Measurements from ENCODE around the gene MYORG. TPM values are rescaled to one million over a fixed set of nuclear protein-coding genes. Genes with fewer than 3 reads are reported as not detected.

The MYORG gene
- total and polyA plus RNA-seq, 9 of the 15 experiments (the other 6 are each of a cell fraction or from before 2014, with no cell fraction given) = 0.06 to 0.82 (median 0.18) TPM

GRCh38 chr9:34380511-34381315 is 4.0 kb upstream of the MYORG start (continued):
- TF ChIP-seq ZNF23 (CRISPR knock-in tag; IDR thresholded peaks at IDR 0.05) (no peak), KDM4B (IDR thresholded peaks at IDR 0.05; ENCODE audit: borderline replicate concordance in 2 of 2, low read depth in 1 of 2) (no peak), SRSF3 (IDR thresholded peaks at IDR 0.05; ENCODE audit: insufficient read depth, low read length) (no peak), GATA2 (CRISPR knock-in tag; IDR thresholded peaks at IDR 0.05) (no peak), CBFA2T2 (conservative IDR thresholded peaks at IDR 0.05) (no peak), ZEB2 (IDR thresholded peaks at IDR 0.05) (no peak), YY1 (IDR thresholded peaks at IDR 0.05; ENCODE audit: borderline replicate concordance in 1 of 3, control insufficient read depth in 1 of 3, extremely low read depth in 1 of 3, insufficient read depth in 3 of 3, insufficient read length in 1 of 3, insufficient replicate concordance in 2 of 3, low read depth in 1 of 3, low read length in 2 of 3) (peak in 1 of 3 experiments; percentile 19), MYC (IDR thresholded peaks at IDR 0.05; ENCODE audit: low read depth, low read length) (peak; percentile 32; the same call in 1 of the 2 replicates), MYC (CRISPR knock-in tag; IDR thresholded peaks at IDR 0.05; ENCODE audit: borderline replicate concordance, low read depth) (no peak), MYNN (IDR thresholded peaks at IDR 0.05) (peak; percentile 48; the same call in 1 of the 2 replicates), MYNN (CRISPR knock-in tag; IDR thresholded peaks at IDR 0.05) (no peak), KAT7 (CRISPR knock-in tag; IDR thresholded peaks at IDR 0.05; ENCODE audit: borderline replicate concordance) (no peak), TGIF2 (CRISPR knock-in tag; IDR thresholded peaks at IDR 0.05) (no peak), ZNF197 (CRISPR knock-in tag; IDR thresholded peaks at IDR 0.05; ENCODE audit: low read depth) (no peak), CXXC5 (CRISPR knock-in tag; IDR thresholded peaks at IDR 0.05) (0 out of 2 replicates have a peak, but pooled peaks have one; percentile 41), PBX2 (CRISPR knock-in tag; IDR thresholded peaks at IDR 0.05; ENCODE audit: low read depth) (no peak), PBX2 (tag; conservative IDR thresholded peaks at IDR 0.05; ENCODE audit: low read depth) (no peak), NEUROD1 (IDR thresholded peaks at IDR 0.05; ENCODE audit: borderline replicate concordance, low read depth, low read length, partially characterized antibody) (no peak)
- TF ChIP-seq, protein P1, sequence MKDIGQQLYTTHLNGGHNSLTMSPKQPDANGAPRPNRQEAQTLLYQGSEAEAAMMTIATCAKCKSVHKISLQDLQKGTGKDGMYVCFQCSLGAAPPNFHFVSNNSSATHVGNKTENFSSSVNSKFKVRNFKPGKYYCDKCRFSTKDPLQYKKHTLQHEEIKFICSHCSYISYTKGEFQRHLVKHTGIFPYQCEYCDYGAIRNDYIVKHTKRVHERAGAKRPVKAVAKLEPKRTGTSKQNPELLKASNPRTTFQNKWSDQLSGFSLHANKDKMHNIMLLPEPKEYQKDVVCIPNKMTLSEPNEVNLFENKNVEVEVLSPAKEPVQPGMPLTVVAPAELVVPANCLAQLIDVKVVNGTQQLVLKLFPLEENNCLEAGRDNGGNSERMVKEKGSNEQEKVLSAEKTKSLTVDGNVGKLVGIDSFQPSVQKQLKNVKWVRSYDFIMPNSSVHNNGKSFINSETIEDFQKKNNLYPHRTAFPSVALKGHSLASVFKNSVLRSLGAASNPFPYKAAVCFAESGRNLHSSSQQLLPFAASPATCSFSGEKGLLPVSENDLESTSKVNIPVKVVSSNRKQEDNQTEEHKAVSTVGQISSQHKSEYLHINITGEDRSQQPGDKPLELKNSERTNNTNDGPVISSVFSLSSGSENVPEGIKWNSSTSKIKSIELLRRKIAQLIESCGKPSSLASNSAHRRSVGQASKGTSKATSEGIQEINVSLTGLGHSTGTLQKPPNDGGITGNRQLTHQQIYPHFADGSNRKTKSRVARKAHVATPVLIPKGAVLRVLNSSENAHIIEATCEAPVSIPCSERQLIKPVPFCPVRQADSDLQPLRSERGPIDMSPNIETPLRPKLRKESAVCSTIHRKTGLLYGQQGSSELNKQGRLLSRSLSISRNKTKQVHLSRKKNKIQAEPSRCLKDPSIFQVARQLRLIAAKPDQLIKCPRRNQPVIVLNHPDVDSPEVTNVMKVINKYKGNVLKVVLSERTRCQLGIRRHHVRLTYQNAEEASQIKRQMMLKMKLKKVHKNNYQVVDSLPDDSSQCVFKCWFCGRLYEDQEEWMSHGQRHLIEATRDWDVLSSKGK (CRISPR knock-in tag; IDR thresholded peaks at IDR 0.05) = no peak
- TF ChIP-seq, protein P2, sequence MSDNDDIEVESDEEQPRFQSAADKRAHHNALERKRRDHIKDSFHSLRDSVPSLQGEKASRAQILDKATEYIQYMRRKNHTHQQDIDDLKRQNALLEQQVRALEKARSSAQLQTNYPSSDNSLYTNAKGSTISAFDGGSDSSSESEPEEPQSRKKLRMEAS (CRISPR knock-in tag; IDR thresholded peaks at IDR 0.05) = peak; percentile 74

Data from K562 (cell line).